Mucosa of rectum (tissue), 2 donors: Measurements from ENCODE around the gene RBPJL.
A peak's percentile ranks its signal among the peaks of the same experiment; 100 is the strongest.

Source experiments
- H3K27ac ChIP-seq, 2 donors: one replicate each; pipeline ENCODE4 v1.7.0; 2013; ENCODE audit warnings: inconsistent platforms in 2 of 2, low read depth in 2 of 2, low read length in 2 of 2
- H3K27me3 ChIP-seq, 2 donors: one replicate each; pipeline ENCODE4 v1.7.0; 2013; ENCODE audit warnings: low read length in 2 of 2; ENCODE audit not compliant: control insufficient read depth in 2 of 2, insufficient read depth in 2 of 2
- H3K36me3 ChIP-seq, 2 donors: one replicate each; pipeline ENCODE4 v1.7.0; 2013; ENCODE audit warnings: low read length in 2 of 2; ENCODE audit not compliant: control insufficient read depth in 2 of 2, insufficient read depth in 2 of 2
- H3K4me1 ChIP-seq, 2 donors: one replicate each; pipeline ENCODE4 v1.7.0; 2013; ENCODE audit warnings: low read length in 2 of 2, mild to moderate bottlenecking in 1 of 2; ENCODE audit not compliant: control insufficient read depth in 2 of 2, insufficient read depth in 2 of 2
- H3K4me3 ChIP-seq, 2 donors: one replicate each; pipeline ENCODE4 v1.7.0; 2013; ENCODE audit warnings: low read length in 2 of 2
- H3K9ac ChIP-seq, 2 donors: one replicate each; pipeline ENCODE4 v1.7.0; 2013; ENCODE audit warnings: low read length in 2 of 2, low read depth in 1 of 2, mild to moderate bottlenecking in 1 of 2
- H3K9me3 ChIP-seq, 2 donors: one replicate each; pipeline ENCODE4 v1.7.0; 2013; ENCODE audit warnings: low read length in 2 of 2; ENCODE audit not compliant: control insufficient read depth in 2 of 2
- donor health status: healthy.
- donor health status: Normal muscosa, but diverticular disease.

RBPJL gene

GRCh38 chr20:45305262-45305661 is 1.4 kb upstream of the RBPJL start:
- Histone ChIP-seq H3K4me1 (peaks cover 4 to 6% of the 10 kb centered on the region in 2 donors), H3K9ac (no peak overlapping the region), H3K36me3 (no peaks in the 10 kb centered on the region), H3K4me3 (no peak overlapping the region), H3K27ac (no peak overlapping the region), H3K9me3 (no peaks in the 10 kb centered on the region), H3K27me3 (peaks cover 0 to 5% of the 10 kb centered on the region in 2 donors)

DNA sequence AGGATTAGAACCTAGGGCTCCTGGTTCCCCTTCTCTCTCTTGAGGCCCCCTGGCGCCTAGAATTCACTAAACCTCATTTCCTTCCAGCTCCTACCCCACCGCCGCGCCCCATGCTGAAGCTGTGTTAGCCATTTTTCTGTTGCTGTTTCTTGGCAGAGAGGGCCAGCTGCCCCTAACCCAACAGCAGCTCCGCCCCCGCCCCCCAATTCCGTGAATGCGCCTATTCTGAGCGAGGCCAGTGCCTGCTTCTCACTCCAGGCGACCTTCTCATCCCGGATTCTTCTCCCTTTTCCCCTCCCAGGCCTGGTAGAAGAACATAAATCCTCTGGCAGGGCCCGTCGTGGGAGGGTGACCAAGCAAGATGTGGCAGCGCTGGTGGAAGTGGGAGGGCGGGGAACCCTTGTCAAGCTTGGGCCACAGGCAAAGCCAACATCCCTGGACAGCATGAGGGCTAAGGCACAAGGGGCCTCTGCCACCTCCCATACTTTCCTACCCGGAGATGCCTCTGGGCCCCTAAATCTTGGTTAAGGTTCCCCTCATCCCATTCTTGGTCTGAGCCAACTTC is 518 bp downstream of the RBPJL start:
- H3K9me3 ChIP-seq, result no peaks in the 10 kb centered on the region
- H3K27me3 ChIP-seq, result peaks cover 5 to 7% of the 10 kb centered on the region in 2 donors
- H3K4me3 ChIP-seq, result no peak overlapping the region
- no peak overlapping the region for H3K9ac ChIP-seq
- peaks cover 4 to 6% of the 10 kb centered on the region in 2 donors for H3K4me1 ChIP-seq
- H3K27ac ChIP-seq, result no peak overlapping the region
- H3K36me3 ChIP-seq, result no peaks in the 10 kb centered on the region

DNA sequence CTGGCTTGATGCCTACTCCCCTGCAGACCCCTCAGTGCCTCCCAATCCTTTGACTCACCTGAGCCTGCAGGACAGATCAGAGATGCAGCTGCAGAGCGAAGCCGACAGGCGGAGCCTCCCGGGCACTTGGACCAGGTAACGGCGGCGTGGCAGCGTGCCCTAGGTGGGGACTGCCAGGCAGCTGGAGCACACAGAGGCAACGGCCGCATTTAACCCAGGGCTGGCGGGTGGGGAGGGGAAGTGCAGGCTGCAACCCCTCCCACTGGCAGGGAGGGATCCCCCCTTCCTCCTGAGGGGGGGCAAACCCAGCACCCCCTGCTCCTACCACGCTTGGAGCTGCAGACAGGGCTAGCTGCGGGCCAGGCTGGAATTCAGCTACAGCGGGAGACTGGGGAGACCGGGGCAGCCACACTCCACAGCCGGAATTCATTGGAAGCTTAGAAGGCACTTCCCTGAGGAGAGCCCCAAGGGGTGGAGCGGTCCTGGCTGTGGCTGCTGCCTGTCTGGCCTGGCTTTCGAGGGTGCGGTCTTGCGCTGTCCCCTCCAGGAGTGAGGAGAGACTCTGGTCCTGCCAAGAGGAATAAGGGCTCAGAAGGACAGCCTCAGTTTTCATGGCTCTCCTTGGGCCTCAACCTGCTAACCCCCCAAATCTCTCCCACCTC is 1.6 kb downstream of the RBPJL start, which contains the start of gene MATN4:
Gene MATN4, minus strand, starts transcription at position 183 of the 662 bp plus-strand sequence. CDS start 2,717 bp downstream, outside the sequence.
- H3K9me3 ChIP-seq, result no peaks in the 10 kb centered on the region
- no peak within 1 kb of the TSS for H3K9ac ChIP-seq
- peaks cover 6 to 7% of the 10 kb centered on the region in 2 donors for H3K27me3 ChIP-seq
- H3K27ac ChIP-seq, result no peak within 1 kb of the TSS
- H3K36me3 ChIP-seq, result no peaks in the 10 kb centered on the region
- no peak within 1 kb of the TSS for H3K4me3 ChIP-seq
- peaks cover 4 to 6% of the 10 kb centered on the region in 2 donors for H3K4me1 ChIP-seq

DNA sequence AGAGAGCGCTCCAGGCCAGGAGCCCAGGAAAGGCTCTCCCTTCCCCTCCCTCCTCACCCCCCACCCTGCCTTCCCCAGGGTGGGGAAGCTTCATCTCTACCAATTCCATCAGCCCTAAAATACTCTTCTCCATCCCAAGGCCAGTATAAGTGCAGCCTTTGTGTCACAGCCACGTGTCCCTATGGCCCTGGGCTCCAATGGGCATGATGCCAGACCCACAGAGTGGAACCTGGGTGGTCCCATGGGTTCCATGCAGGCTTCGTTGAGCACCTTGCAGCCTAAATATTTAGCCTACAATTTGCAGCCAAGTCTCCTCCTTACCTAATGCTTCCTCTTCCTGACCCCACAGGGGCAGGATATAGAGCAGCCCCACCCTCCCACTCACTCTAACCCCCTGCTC is 2.4 kb downstream of the RBPJL start:
- Histone ChIP-seq H3K27me3 (peaks cover 6 to 7% of the 10 kb centered on the region in 2 donors), H3K27ac (no peak overlapping the region), H3K9ac (no peak overlapping the region), H3K36me3 (no peaks in the 10 kb centered on the region), H3K4me3 (no peak overlapping the region), H3K9me3 (no peaks in the 10 kb centered on the region), H3K4me1 (peaks cover 4 to 6% of the 10 kb centered on the region in 2 donors)

DNA sequence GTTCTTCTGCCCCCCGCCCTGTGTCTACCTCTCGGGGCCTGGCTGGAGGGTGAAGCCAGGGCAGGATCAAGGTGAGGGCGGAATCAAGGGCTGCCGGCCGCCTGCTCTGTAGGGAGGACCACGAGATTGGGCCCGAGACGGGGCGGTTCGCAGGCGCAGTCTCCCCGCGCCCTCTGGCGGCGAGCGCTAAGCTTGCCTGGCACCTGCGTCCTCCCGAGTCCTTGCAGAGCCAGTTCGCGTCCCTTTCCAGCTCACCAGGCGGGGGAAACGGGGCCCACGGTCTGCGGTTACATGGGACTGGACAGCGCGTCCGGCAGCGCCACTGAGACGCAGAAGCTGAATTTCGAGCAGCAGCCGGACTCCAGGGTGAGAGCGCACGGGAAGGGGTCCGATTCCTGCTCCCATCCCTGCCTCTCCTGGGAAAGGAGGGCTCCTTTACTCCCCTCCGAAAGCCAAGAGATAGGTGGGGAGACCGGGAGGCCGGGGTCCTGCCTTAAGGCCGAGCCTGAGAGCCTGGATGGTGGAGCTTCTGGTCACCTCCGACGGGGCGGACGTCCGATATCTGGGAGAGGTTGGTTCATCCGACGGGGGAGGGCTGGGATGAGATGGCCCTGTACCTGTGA is 5.1 kb downstream of the RBPJL start:
- Histone ChIP-seq H3K9ac (peak overlapping the region in 1 of 2 donors; percentile 16), H3K27me3 (peaks cover 10 to 14% of the 10 kb centered on the region in 2 donors), H3K36me3 (no peaks in the 10 kb centered on the region), H3K4me3 (no peak overlapping the region), H3K4me1 (peaks cover 2 to 4% of the 10 kb centered on the region in 2 donors), H3K27ac (no peak overlapping the region), H3K9me3 (no peaks in the 10 kb centered on the region)

- H3K4me3 ChIP-seq, result no peak overlapping the region
- no peaks in the 10 kb centered on the region for H3K36me3 ChIP-seq
- H3K27me3 ChIP-seq, result peaks cover 11 to 18% of the 10 kb centered on the region in 2 donors
- peaks cover 2 to 4% of the 10 kb centered on the region in 2 donors for H3K4me1 ChIP-seq
- no peaks in the 10 kb centered on the region for H3K9me3 ChIP-seq
- no peak overlapping the region for H3K9ac ChIP-seq
- no peak overlapping the region for H3K27ac ChIP-seq
Observed at GRCh38 chr20:45312241-45312640, 5.6 kb downstream of the RBPJL start.

GRCh38 chr20:45313065-45313695 is 6.5 kb downstream of the RBPJL start:
- peaks cover under 1 to 2% of the 10 kb centered on the region in 2 donors for H3K4me1 ChIP-seq
- H3K9me3 ChIP-seq, result no peaks in the 10 kb centered on the region
- no peak overlapping the region for H3K27ac ChIP-seq
- H3K36me3 ChIP-seq, result no peaks in the 10 kb centered on the region
- H3K27me3 ChIP-seq, result peaks cover 12 to 24% of the 10 kb centered on the region in 2 donors
- no peak overlapping the region for H3K4me3 ChIP-seq
- H3K9ac ChIP-seq, result no peak overlapping the region

DNA sequence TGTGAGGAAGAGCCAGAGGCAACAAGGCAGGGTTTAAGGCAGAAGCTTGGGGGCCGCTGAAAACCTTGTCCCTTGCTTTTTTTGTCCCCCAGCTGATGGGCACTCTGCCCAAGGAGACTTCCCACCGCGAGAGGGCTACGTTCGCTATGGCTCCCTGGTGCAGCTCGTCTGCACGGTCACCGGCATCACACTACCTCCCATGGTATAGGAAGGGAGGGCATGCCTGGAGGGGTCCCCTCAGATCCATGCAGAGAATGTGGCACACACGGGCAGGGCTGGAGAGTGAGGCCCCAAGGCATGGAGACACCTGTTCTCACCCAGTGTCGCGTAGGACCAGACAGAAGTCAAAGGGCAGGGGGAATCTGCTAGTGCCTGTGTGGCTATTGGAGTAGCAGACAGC is 7.3 kb downstream of the RBPJL start:
- no peaks in the 10 kb centered on the region for H3K4me1 ChIP-seq
- no peaks in the 10 kb centered on the region for H3K36me3 ChIP-seq
- no peaks in the 10 kb centered on the region for H3K9me3 ChIP-seq
- H3K9ac ChIP-seq, result no peak overlapping the region
- H3K4me3 ChIP-seq, result no peak overlapping the region
- peaks cover 12 to 24% of the 10 kb centered on the region in 2 donors for H3K27me3 ChIP-seq
- no peak overlapping the region for H3K27ac ChIP-seq

DNA sequence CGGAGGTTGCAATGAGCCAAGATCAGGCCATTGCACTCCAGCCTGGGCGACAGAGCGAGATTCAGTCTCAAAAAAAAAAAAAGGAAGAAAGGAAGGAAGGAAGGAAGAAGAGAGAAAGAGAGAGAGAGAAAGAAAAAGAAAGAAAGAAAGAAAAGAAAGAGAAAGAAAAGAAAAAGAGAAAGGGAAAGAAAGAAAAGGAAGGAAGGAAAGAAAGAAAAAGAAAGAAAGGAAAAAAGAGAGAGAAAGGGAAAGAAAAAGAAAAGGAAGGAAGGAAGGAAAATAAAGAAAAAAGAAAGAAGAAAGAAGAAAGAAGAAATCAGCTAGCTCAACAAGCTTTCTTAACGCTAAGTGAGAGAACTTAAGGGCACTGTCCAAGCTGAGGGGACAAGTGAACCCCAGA is 9.0 kb downstream of the RBPJL start:
- H3K4me3 ChIP-seq, result no peak overlapping the region
- H3K9me3 ChIP-seq, result no peaks in the 10 kb centered on the region
- no peak overlapping the region for H3K9ac ChIP-seq
- peaks cover 12 to 24% of the 10 kb centered on the region in 2 donors for H3K27me3 ChIP-seq
- H3K4me1 ChIP-seq, result no peaks in the 10 kb centered on the region
- H3K36me3 ChIP-seq, result no peaks in the 10 kb centered on the region
- no peak overlapping the region for H3K27ac ChIP-seq
